EL (cell line): Measurements from ENCODE around the gene SNX11.

Experiments used
- DNase-seq: peaks from one replicate; pipeline ENCODE4 v3.0.0-alpha.2; 2016

The SNX11 gene

DNA sequence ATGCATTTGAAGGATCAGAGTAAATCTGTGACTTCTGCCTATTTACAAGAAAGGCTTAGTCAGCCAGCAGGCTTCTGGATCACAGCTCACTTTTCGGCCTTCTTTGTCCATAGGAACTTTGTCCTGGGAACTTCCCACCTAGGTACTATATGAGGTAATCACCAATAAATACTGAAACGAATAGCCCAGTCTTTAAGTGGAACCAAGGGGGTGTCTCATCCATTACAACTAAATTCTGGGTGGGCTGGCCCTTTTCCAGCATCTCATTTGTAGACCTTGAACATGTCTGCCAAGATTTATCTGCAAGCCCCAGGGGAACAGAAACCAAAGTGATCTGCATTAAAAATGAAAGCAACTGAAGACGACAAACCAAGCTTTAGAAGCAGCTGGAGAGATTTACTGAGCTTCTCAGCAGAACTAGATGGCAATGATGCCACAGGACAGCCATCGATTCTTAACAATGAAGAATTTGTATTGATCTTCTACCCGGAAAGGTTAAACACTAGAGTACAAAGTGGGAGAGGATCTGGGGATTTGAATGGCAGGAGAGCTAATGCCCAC, 55.5 kb downstream of the SNX11 start:
- peak; percentile 33 for DNase-seq

- DNase-seq: no peak
Measured at GRCh38 chr17:48163809-48164208, 56.2 kb downstream of the SNX11 start.

DNA sequence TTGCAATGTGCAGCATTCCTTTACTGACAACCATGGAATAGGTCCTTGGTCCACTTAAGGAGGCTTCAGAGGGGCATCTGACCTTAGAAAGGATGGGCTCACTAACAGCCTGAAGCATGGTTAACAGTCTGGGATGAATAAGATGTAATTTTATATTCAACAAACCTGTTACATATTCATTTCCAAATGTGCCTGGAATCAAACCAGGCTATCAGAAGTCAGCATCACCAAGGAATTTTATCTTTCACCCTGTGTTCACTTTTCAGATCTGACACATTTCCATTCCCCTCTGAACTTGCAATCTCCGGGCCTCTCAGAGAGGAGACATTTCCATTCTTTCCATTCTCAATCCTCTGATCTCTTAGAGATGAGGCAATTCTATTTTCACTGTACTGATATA, 62.4 kb downstream of the SNX11 start:
- no peak for DNase-seq
